ENCODE measurements around the gene OR7A10. TPM values are rescaled to one million over a fixed set of nuclear protein-coding genes. Genes with fewer than 3 reads are reported as not detected.
"Not testable (repeated sequence)": the region's sequence is repeated elsewhere in the genome, so short reads cannot be mapped to it uniquely, and the experiment has no call there.

The OR7A10 gene
- total and polyA plus RNA-seq, 8 donors: not detected

DNA sequence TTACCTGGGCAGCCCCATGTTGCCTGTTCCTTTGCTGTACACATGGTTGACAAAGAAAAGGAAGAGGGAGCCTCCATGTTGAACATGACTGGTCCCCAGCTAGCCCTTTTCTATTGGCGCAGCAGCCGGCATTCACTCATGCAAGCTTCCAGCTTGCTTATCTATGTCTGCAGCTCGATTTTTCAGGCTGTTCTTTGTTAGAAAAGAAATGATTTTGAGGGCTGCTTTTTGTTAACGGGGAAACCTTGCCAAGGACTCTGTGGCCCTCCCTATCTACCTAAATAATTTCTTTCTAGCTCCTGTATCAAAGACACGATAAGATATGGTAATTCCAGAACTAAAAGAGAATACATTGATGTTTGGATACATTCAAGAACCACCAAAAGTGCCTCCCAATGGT, 50.0 kb downstream of the OR7A10 start:
- FAIRE-seq: no peak

DNA sequence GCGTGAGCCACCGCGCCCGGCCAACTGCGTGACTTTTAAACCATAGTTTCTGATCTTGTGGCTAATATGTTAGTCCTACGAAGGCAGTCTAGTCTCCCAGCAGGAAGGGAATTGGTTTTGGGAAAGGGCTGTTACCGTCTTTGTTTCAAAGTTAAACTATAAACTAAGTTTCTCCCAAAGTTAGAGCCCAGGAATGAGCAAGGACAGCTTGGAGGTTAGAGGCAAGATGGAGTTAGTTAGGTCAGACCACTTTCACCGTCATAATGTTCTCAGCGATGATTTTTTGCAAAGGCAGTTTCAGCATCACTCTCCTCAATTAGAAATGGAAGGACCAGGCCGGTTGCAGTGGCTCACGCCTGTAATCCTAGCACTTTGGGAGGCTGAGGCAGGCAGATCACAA, 52.7 kb downstream of the OR7A10 start:
- Histone ChIP-seq H3K36me3 (no peaks in the 10 kb centered on the region), H3K4me1 (no peaks in the 10 kb centered on the region), H3K9me3 (no peaks in the 10 kb centered on the region), H3K27ac (no peak overlapping the region), H3K27me3 (peaks cover 0 to 4% (median 0%) of the 10 kb centered on the region in 4 donors), H3K4me3 (no peak overlapping the region)
- DNase-seq (no peak), FAIRE-seq (no peak), ATAC-seq (no peak)
- TF ChIP-seq, protein P1, sequence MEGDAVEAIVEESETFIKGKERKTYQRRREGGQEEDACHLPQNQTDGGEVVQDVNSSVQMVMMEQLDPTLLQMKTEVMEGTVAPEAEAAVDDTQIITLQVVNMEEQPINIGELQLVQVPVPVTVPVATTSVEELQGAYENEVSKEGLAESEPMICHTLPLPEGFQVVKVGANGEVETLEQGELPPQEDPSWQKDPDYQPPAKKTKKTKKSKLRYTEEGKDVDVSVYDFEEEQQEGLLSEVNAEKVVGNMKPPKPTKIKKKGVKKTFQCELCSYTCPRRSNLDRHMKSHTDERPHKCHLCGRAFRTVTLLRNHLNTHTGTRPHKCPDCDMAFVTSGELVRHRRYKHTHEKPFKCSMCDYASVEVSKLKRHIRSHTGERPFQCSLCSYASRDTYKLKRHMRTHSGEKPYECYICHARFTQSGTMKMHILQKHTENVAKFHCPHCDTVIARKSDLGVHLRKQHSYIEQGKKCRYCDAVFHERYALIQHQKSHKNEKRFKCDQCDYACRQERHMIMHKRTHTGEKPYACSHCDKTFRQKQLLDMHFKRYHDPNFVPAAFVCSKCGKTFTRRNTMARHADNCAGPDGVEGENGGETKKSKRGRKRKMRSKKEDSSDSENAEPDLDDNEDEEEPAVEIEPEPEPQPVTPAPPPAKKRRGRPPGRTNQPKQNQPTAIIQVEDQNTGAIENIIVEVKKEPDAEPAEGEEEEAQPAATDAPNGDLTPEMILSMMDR (IDR thresholded peaks at IDR 0.05): no peak
- 73 to 84% methylated on average over 11 of the region's 11 CpGs for WGBS, 2 donors
- intact Hi-C loops (cut with DNase I): no loop called here

More for the DNA sequence above, 50.0 kb downstream of the OR7A10 start:
- Histone ChIP-seq H3K27ac (no peak overlapping the region), H3K36me3 (no peaks in the 10 kb centered on the region), H3K4me3 (no peak overlapping the region), H3K4me1 (no peaks in the 10 kb centered on the region), H3K9me3 (no peaks in the 10 kb centered on the region), H3K27me3 (peaks cover 0 to 4% (median 0%) of the 10 kb centered on the region in 4 donors)
- WGBS, 2 donors: 44 to 64% methylated on average over 5 of the region's 5 CpGs
- DNase-seq (no peak), ATAC-seq (no peak)
- intact Hi-C loops (cut with DNase I): no loop called here
- TF ChIP-seq, protein P1 (IDR thresholded peaks at IDR 0.05): no peak

DNA sequence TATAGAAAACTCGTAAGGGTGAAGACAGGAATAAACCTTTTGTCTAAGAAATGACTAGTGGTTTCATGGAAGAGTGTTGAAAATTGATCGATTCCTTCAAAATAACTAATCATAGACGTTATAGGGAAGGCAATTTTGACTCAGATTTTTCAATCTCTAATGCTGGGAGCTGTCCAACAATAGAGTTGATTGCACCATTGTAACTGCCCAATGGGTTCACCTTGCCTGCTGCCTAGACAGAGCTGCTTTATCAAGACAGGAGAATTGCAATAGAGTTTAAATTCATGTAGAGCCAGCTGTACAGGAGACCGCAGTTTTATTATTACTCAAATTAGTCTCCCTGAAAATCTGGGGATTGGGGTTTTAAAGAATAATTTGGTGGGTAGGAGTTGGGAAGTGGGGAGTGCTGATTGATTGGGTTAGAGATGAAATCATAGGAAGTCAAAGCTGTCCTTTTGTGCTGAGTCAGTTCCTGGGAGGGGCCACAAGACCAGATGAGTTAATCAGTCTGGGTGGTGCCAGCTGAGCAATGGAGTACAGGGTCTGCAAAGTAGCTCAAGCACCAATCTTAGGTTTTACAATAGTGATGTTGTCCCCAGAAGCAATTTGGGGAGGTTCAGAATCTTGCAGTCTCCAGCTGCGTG, 53.5 kb downstream of the OR7A10 start:
- H3K9me3 ChIP-seq: no peaks in the 10 kb centered on the region
- DNase-seq (no peak), FAIRE-seq (no peak), ATAC-seq (no peak)
- H3K4me1 ChIP-seq: no peaks in the 10 kb centered on the region
- no peaks in the 10 kb centered on the region for H3K36me3 ChIP-seq
- intact Hi-C loops (cut with DNase I): no loop called here
- H3K27ac ChIP-seq: no peak overlapping the region
- 63 to 74% methylated on average over 5 of the region's 5 CpGs for WGBS, 2 donors
- H3K4me3 ChIP-seq: no peak overlapping the region
- peaks cover 0 to 4% (median 0%) of the 10 kb centered on the region in 4 donors for H3K27me3 ChIP-seq
- TF ChIP-seq, protein P1 (IDR thresholded peaks at IDR 0.05): no peak

DNA sequence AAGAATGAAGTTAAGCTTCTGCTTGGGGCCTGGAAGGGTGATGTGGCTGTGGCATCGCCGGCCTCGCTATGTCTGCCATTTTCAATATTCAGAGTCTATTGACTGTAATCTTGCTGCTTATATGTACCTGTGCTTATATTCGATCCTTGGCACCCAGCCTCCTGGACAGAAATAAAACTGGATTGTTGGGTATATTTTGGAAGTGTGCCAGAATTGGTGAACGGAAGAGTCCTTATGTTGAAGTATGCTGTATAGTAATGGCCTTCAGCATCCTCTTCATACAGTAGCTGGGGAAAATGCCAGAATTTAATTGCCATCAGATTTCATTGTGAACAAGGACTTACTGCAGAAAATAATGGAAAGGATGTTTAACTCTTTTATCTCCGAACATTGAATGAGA, 56.5 kb downstream of the OR7A10 start:
- ATAC-seq; DNase-seq; H3K4me3 ChIP-seq; H3K27me3 ChIP-seq; FAIRE-seq; H3K36me3 ChIP-seq; intact Hi-C loops (cut with DNase I); H3K4me1 ChIP-seq; H3K27ac ChIP-seq; H3K9me3 ChIP-seq: not testable (repeated sequence)
- WGBS, 2 donors: 68 to 69% methylated on average over 6 of the region's 6 CpGs

Other genes starting within 250 kb of the OR7A10 start
- under 1 TPM in 2 of 6 donors, not detected in 4; 0.41 to 0.83 TPM for gene ADGRE3, start 174.1 kb downstream of the OR7A10 start, total RNA-seq
- gene ADGRE3, start 174.1 kb downstream of the OR7A10 start, polyA plus RNA-seq: not detected
- gene ZNF333, start 158.9 kb downstream of the OR7A10 start, total RNA-seq: 1 to 10 TPM; 5.4 to 9.9 (median 7.6) TPM
- 10 to 100 TPM; 10.4 to 14.4 TPM for gene ZNF333, start 158.9 kb downstream of the OR7A10 start, polyA plus RNA-seq
- gene ADGRE2, start 70.4 kb downstream of the OR7A10 start, total RNA-seq: 1 to 10 TPM in 2 of 6 donors, under 1 TPM in 4; 0.31 to 4.5 (median 0.83) TPM
- gene ADGRE2, start 70.4 kb downstream of the OR7A10 start, polyA plus RNA-seq: under 1 TPM; 0.31 to 0.65 TPM
- not detected for gene OR7A5, start 13.7 kb downstream of the OR7A10 start, total RNA-seq
- gene OR7A5, start 13.7 kb downstream of the OR7A10 start, polyA plus RNA-seq: not detected
- gene OR7C1, start 13.7 kb downstream of the OR7A10 start, total RNA-seq: under 1 TPM in 1 of 6 donors, not detected in 5; 0.03 TPM
- gene OR7C1, start 13.7 kb downstream of the OR7A10 start, polyA plus RNA-seq: not detected
- gene OR7A17, start 37.2 kb upstream of the OR7A10 start, total RNA-seq: not detected
- gene OR7A17, start 37.2 kb upstream of the OR7A10 start, polyA plus RNA-seq: not detected
- gene OR7C2, start 92.6 kb upstream of the OR7A10 start, total RNA-seq: not detected
- not detected for gene OR7C2, start 92.6 kb upstream of the OR7A10 start, polyA plus RNA-seq
- under 1 TPM in 2 of 6 donors, not detected in 4; 0.15 to 0.38 TPM for gene SLC1A6, start 130.9 kb upstream of the OR7A10 start, total RNA-seq
- under 1 TPM in 1 of 2 donors, not detected in 1; 0.23 TPM for gene SLC1A6, start 130.9 kb upstream of the OR7A10 start, polyA plus RNA-seq
- under 1 TPM in 3 of 6 donors, not detected in 3; 0.14 to 0.25 (median 0.14) TPM for gene CASP14, start 200.6 kb upstream of the OR7A10 start, total RNA-seq
- gene CASP14, start 200.6 kb upstream of the OR7A10 start, polyA plus RNA-seq: under 1 TPM; 0.04 to 0.73 TPM
- gene OR1I1, start 233.3 kb upstream of the OR7A10 start, total RNA-seq: not detected
- gene OR1I1, start 233.3 kb upstream of the OR7A10 start, polyA plus RNA-seq: not detected